GM21423 (cell line): ENCODE results near the gene CHST11.

ENCODE experiments used
- ATAC-seq: cut with Tn5 transposase; IDR thresholded peaks from one replicate; pipeline ENCODE4 v1.9.1; 2021; ENCODE audit warnings: mild to moderate bottlenecking, moderate library complexity; ENCODE audit not compliant: unreplicated experiment

CHST11 gene

DNA sequence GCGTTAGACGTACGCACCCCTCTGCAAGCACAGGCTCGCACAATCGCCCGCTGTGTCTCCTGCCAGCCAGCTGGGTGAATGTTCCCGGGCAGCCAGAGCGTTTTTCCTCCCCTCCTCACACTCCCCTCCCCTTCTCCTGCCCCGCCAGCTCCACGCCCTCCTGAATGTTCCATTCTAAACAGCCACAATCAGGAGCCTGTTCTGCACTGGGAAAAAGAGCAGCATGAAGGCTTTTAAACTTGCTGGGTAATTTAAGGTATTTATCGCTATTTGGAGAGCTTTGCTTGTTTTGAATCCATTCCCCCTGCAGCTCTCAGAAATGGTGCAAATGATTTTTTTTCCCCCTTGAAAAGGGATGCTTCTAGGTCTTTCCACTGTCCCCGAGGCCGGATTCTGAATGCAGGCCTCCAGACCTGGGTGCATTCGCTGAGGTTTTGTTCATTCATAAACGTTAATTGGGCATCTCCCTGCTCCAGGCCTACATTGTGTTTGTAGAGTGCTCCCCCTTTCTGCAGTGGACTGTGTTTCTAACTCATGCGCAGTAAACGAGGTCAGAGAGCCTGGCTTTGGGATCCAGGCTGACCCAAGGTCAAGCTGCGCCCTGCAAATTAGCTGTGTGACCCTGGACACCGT is 212.5 kb downstream of the CHST11 start:
- ATAC-seq, result no peak

DNA sequence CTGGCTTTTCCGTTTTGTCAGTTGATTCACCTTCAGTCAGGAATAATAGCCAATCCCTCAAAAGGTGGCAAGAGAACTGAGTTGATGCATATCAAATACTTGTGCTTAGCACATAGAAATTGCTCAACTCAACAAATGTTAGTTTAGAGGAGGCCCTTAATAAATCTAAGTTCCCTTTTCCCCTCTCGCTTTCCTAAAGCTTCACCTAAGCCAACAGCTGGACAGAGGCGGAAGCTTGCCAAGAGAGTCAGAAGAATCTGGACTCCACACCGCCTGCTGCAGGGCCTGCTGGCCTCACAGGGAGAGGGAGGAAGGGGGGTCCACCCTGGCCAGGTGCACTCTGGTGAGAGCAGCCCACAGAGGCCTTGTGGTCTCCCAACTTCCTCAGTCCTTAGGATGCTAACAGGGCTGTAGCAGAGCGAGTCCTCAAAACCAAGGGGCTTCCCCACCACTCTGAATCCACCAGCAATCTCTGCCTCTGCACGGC is 213.1 kb downstream of the CHST11 start:
- ATAC-seq, result peak; percentile 76

- no peak for ATAC-seq
Observed at GRCh38 chr12:104670439-104671408, 214.0 kb downstream of the CHST11 start.

DNA sequence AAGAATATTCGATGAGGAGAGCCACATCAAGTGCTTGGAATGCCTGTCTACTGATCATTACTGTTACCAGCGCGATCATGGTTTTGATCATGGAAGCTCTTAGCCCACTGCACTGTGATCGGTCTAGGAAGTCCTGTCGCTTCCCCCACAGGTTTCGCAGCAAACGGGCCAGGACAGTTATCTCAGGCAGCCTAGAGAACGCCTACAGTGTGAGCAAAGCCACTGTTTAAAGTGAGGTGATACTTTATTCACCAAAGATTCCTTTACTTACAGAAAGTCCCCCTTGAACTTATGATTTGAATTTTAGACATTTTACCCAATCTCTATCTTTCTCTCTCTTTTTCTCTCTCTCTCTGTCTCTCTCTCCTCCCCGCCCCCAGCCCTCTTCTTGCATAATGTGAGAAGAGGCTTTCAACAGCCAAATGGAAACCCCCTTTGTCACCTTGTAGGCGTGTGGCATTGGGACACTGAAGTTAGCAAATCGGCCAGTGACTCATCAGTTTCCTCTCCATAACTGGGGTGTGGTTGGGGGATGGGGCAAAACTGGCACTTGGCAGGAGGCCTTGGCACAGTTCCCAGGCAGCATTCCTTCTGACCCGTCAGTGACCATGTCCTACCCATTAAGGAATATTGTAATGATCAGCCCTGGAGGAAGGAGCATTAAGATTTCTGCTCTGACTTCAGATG is 214.8 kb downstream of the CHST11 start:
- ATAC-seq, result peak; percentile 64

DNA sequence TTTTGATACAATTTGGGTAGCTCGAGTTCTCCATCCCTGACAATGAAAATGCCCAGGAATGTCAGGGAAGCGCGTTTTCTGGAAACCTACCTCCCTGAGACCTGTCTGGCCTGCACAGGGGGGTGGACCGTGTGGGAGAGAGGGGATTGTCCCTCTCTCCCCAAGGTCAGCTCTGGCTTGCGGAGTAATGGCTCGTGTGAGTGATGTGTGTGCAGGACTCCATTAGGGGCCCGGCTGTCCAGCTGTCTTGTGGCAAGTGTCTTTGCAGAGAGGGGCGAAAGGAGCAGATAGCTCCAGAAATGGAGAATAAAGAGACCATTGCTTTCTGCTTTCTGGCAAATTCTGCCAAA is 215.3 kb downstream of the CHST11 start:
- no peak for ATAC-seq

DNA sequence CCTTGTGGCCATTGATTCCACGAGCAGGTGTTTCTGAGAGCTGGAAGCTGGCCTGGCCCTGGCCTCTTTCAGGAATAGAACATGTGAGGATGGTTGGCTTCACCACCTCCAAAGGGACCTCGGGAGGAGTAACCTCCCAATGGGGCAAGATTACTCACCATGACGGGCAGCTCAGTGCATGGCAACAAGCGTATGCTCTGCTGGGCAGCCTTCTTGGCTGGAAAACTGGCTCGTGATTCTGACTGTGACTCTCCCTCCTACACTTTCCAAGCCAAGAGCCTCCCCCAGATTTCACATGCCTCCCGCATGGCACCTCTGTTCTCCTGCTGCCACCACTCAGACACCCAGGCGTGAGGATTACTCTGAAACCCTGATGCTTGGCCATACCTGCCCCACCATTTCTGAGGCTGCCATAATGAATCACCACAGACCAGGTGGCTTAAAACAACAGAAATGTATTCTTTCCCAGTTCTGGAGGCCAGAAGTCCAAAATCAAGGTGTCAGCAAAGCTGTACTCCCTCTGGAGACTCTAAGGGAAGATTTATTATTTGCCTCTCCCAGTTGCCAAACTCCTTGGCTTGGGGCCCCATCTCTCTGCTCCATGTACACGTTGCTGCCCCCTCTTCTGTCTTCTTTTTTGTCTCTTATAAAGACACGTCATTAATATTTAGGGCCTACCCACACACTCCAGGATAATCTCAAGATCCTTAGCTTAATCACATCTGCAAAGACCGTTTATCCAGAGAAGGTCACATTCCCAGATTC is 215.9 kb downstream of the CHST11 start:
- ATAC-seq, result no peak

DNA sequence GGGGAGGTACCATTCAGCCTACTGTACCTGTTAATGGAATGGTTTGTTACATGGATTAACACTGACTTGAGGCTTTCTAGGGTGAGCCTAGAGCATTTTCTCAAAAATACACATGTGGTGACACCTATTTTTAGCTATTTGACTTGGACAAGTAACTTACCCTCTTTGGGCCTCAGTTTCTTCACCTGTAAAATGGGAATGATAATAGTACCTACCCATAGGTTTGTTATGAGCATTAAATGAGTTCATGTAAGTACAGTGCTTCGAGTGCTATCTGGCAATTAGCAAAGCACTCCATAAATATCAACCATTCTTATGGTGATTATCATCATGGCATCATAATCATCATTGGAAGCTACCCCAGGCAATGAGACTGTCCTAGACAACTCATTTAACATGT is 216.5 kb downstream of the CHST11 start:
- ATAC-seq, result no peak

GRCh38 chr12:104673696-104674482 is 217.1 kb downstream of the CHST11 start:
- no peak for ATAC-seq

- no peak for ATAC-seq
Observed at GRCh38 chr12:104676636-104677035, 219.9 kb downstream of the CHST11 start.

DNA sequence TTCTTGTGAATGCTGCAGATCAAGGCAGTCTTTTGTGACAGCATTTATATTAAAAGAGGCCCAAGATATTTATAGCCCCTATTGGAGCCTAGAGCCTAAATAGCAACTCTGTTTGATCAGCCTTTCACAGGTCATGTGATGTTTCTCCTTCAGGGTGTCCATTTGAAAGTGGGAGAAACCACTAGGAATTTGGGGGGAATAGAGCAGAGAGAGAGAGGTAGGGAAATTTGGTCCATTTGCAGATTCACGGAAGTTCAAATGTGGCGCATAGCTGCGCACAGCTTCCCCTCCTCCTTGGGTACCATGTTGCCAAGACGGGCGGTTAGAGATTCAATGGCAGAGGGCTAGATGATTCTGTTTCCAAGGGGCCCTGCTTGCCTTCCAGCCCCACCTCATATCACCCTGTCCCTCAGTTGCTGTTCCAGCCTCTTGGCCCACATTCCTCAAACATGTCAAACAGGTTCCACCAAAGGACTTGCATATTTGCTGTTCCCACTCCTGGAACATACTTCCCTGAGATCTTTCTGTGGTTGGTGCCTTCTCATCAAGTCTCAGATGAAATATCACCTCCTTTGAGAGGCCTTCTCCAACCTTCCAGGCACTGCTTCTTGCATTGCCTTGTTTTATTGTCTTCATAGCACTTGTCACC is 220.8 kb downstream of the CHST11 start:
- no peak for ATAC-seq

GRCh38 chr12:104680070-104680469 is 223.3 kb downstream of the CHST11 start:
- no peak for ATAC-seq

- no peak for ATAC-seq
Observed at GRCh38 chr12:104680491-104680890, 223.7 kb downstream of the CHST11 start.

DNA sequence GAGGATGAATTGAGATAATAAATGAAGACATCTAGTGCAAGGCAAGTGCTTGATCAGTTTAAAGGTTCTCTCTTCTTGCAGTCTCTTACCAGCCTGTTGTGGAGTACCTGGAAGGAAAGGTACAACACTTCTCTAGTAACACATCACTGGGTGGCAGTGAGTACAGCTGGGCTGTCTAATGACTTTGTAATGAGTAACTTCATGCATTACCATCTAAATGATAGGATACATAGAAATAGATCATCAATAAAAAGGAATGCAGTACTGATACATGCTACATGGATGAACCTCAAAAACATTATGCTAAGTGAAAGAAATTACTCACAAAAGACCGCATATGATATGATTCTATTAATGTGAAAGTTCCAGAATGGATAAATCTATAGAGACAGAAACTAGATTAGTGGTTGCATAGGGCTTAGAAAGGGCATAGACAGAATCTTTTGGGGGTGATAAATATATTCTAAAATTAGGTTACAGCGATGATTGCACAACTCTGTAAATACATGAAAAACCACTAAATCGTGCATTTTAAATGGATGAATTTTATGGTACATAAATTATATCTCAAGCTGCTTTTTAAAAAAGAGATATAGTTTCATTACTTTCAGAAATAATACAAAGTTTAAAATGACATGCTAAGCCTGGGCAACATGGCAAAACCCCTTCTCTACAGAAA is 224.4 kb downstream of the CHST11 start:
- ATAC-seq, result no peak

DNA sequence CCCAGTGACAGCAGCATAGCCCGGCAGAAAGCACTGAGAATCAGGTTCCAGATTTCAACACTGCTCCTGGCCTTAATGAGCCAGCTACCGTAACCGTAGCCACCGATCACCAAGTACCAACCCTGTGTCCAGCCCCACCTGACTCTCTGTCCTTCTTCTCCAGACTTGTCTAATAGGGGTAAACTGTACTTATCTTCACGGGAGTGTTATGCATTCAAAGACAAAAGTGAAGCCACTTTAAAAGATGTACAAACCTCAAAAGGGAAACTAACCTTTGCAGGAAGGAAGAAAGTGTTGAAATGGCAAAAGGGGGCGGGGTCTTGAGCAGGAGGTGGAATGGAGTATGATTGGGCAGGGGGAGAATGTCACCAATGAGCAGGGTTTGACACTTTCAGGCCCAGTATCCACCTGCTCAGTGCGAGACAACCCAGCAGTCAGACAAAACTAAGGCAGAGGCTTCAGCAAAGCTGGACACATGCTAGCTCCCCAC is 226.1 kb downstream of the CHST11 start:
- ATAC-seq, result peak; percentile 46

DNA sequence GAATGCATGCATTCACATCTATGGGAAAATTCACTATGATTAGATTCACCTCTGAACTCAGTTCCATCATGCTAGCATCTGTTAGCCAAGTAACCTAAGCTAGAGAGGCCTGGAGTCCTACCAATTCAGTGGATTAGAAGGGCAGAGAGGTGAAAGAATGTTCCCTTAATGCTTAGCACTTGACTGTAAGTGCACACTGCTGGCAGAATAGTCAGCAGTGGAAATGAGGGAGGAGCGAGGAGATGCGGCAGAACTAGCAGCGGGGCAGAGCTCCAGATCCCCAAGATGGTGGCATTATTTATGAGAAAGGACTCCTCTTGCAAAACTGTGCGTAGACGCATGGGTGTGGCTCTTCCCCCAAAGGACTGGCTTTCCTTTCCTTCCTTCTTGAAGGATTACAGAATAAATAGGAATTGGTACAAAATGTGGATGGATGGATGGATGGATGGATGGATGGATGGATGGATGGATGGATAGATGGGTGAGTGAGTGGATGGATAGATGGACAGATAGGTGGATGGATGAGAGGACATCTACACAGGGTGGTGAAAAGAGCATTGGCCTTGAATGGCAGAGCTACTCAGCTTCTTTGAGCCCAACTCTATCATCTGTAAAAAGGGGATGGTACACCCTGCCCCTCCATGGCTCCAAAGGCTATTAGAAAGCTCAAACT is 227.2 kb downstream of the CHST11 start:
- ATAC-seq, result no peak

DNA sequence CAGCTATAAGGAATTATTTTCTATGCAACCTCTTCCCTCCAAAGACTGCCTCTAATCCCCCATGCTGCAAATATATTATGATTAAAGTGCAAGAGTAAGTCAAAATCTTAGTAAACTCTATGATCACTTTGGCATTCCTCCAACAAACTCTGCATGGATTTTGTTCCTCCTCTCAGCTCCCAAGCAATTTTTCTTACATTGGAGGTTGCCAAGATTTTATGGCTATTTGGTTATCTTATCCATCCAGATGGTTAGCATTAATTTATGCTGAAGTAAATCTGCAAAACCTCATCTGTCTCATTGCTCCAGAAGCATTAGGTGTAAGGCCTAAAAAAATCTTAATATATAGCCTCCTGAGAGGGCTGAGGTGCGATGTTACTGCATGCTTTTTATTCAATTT is 228.1 kb downstream of the CHST11 start:
- no peak for ATAC-seq

GRCh38 chr12:104685366-104685765 is 228.6 kb downstream of the CHST11 start:
- no peak for ATAC-seq

- ATAC-seq, result peak; percentile 44
Observed at GRCh38 chr12:104686196-104686595, 229.4 kb downstream of the CHST11 start.
